ENCODE data around the gene MCM8. TPM values are rescaled to one million over a fixed set of nuclear protein-coding genes. Genes with fewer than 3 reads are reported as not detected.

The MCM8 gene
- total and polyA plus RNA-seq, 9 of the 15 experiments (the other 6 are each of a cell fraction or from before 2014, with no cell fraction given), result 4.5 to 43.8 (median 25.4) TPM

DNA sequence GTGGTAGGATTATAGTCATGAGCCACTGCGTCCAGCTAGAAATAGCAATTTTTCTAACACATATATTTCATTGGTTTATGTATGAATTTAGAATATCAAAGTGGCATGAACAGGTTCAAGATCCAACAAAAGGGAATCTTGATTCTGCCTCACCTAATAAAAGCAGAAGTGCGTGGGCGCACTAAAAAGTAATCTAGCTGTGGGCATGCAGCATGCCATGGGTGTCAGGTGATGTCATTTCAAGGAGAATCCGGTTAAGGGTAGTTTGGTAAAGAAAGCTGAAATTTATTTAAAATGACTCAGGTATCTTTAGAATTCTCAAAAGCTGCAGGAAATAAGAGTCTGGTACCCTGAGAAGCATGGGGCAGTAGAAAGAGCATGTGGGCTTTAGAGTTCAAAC is 85.8 kb downstream of the MCM8 start (continued):
- TF ChIP-seq, protein P1, sequence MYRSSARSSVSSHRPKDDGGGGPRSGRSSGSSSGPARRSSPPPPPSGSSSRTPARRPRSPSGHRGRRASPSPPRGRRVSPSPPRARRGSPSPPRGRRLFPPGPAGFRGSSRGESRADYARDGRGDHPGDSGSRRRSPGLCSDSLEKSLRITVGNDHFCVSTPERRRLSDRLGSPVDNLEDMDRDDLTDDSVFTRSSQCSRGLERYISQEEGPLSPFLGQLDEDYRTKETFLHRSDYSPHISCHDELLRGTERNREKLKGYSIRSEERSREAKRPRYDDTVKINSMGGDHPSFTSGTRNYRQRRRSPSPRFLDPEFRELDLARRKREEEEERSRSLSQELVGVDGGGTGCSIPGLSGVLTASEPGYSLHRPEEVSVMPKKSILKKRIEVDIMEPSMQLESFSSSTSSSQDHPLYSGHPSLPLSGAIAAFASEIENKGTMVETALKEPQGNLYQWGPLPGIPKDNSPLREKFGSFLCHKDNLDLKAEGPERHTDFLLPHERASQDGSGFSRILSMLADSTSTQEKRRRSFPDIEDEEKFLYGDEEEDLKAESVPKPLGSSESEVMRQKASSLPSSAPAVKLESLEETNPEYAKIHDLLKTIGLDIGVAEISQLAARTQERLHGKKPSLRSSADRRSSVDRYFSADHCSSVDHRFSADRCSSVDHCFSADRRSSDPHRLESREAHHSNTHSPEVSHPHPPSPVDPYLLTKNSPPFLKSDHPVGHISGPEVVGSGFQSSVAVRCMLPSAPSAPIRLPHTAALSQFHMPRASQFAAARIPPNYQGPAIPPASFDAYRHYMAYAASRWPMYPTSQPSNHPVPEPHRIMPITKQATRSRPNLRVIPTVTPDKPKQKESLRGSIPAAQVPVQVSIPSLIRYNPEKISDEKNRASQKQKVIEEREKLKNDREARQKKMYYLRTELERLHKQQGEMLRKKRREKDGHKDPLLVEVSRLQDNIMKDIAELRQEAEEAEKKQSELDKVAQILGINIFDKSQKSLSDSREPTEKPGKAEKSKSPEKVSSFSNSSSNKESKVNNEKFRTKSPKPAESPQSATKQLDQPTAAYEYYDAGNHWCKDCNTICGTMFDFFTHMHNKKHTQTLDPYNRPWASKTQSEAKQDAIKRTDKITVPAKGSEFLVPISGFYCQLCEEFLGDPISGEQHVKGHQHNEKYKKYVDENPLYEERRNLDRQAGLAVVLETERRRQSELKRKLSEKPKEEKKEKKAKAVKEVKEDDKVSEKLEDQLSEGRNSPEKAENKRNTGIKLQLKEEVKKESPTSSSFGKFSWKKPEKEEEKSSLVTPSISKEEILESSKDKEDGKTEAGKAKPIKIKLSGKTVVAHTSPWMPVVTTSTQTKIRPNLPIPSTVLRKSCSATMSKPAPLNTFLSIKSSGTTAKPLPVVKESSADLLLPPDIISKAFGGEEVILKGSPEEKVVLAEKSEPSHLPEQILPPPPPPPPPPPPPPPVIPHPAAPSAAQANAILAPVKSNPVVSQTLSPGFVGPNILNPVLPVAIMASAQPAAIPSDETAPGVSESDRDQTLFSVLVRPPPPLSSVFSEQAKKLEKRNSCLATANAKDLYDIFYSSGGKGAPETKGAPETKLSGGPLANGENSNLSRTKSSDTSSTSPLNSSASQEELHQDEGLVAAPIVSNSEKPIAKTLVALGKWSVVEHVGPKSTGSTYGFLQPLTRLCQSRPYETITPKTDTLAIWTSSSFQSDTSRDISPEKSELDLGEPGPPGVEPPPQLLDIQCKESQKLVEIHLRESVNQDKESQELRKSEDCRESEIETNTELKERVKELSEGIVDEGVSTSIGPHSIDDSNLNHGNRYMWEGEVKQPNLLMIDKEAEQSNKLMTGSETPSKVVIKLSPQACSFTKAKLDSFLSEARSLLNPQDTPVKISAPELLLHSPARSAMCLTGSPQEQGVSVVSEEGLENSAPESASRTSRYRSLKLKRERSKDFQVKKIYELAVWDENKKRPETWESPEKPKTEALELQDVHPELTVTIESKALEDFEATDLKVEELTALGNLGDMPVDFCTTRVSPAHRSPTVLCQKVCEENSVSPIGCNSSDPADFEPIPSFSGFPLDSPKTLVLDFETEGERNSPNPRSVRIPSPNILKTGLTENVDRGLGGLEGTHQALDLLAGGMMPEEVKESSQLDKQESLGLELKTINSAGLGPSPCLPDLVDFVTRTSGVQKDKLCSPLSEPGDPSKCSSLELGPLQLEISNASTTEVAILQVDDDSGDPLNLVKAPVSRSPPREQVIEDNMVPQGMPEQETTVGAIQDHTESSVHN (IDR thresholded peaks at IDR 0.05; ENCODE audit: borderline replicate concordance in 1 of 2, low read depth in 1 of 2), result no peak
- TF ChIP-seq RB1 (IDR thresholded peaks at IDR 0.05; ENCODE audit: low read depth), result no peak

DNA sequence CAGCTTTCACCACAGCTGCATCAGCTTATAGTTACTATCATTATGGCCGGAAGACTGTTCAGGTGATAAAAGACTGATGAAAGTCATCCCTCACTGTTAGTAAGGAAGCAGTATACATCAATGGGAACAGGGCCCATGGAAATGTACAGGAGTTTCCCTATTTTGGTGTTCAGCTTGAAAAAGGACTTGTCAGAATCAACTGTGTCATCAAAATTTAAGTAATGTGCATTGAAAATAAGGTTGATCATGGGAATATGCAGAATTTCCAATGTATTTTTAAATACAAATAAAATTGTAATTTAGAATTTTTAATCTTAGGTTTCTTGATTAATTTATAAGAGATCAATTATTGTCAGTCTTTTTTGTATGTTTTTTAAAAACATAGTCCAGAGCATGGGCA is 86.6 kb downstream of the MCM8 start:
- DNase-seq (ENCODE audit: extremely low read depth in 1 of 4, low spot score in 3 of 4) (no peak), ATAC-seq (no peak), FAIRE-seq (no peak)
- Histone ChIP-seq H3K4me1 (replicated peaks in 1 of 2; ENCODE audit: control insufficient read depth in 2 of 2, insufficient read depth in 2 of 2, low read length in 2 of 2) (peaks cover 12 to 18% of the 10 kb centered on the region in 2 experiments), H3K36me3 (ENCODE audit: control insufficient read depth, insufficient read depth, low read length) (peaks cover 77% of the 10 kb centered on the region), H3K27me3 (ENCODE audit: control insufficient read depth in 2 of 2, insufficient read depth in 2 of 2, low read length in 2 of 2) (no peaks in the 10 kb centered on the region), H3K79me2 (ENCODE audit: control insufficient read depth, insufficient read depth, low read length) (peaks cover 9% of the 10 kb centered on the region), H3K4me2 (ENCODE audit: insufficient read depth, low read length) (no peak overlapping the region), H3K27ac (ENCODE audit: extremely low read depth, low read depth, low read length) (no peak overlapping the region), H3K9me1 (ENCODE audit: control insufficient read depth, insufficient read depth, low read length) (no peaks in the 10 kb centered on the region), H3K9ac (ENCODE audit: insufficient read depth in 1 of 2, low read depth in 2 of 2, low read length in 2 of 2) (no peak overlapping the region), H4K20me1 (replicated peaks; ENCODE audit: control insufficient read depth, insufficient read depth, low read length) (no peaks in the 10 kb centered on the region), H3K4me3 (no peak overlapping the region), H3K9me3 (replicated peaks; ENCODE audit: control insufficient read depth, insufficient read depth, low read depth, low read length) (no peaks in the 10 kb centered on the region), H2AFZ (ENCODE audit: low read depth, low read length) (no peak overlapping the region)
- 78% methylated on average over 1 of the region's 1 CpG for WGBS (ENCODE audit: insufficient coverage, low coverage, missing lambda C conversion rate)
- CTCF ChIA-PET (ENCODE audit: low intra/inter-chr PET ratio), result no interaction called here
- intact Hi-C loops (cut with micrococcal nuclease), result no loop called here
- POLR2A ChIA-PET, result no interaction called here
- peak; percentile 23; the same call in 1 of the 2 replicates for TF ChIP-seq ZNF316 (IDR thresholded peaks at IDR 0.05)
- TF ChIP-seq SMARCE1 (IDR thresholded peaks at IDR 0.05), result no peak
- in situ Hi-C loops (cut with MboI), result no loop called here
- BruUV-seq (replicated peaks), result no TSS peak
